GM18502 (cell line): ENCODE results near the gene MLN.

ENCODE experiments used
- ATAC-seq: cut with Tn5 transposase; IDR thresholded peaks from one replicate; pipeline ENCODE4 v1.9.1; 2021; ENCODE audit warnings: mild to moderate bottlenecking; ENCODE audit not compliant: unreplicated experiment, poor library complexity

The MLN gene

GRCh38 chr6:33791620-33792019 is 12.2 kb downstream of the MLN start:
- ATAC-seq: no peak

- ATAC-seq: no peak
These were observed 12.9 kb downstream of the MLN start for GRCh38 chr6:33790910-33791309.

GRCh38 chr6:33790379-33790778 is 13.4 kb downstream of the MLN start:
- ATAC-seq: no peak

- ATAC-seq: no peak
These were observed 14.3 kb downstream of the MLN start for GRCh38 chr6:33789550-33789895.

- peak; percentile 86 for ATAC-seq
These were observed 14.9 kb downstream of the MLN start, which contains the start of gene LEMD2 for GRCh38 chr6:33788694-33789549. Gene LEMD2, minus strand, starts transcription at chr6:33789130. Its CDS starts 14 bp downstream, at chr6:33789116.

GRCh38 chr6:33787954-33788693 is 15.7 kb downstream of the MLN start:
- peak; percentile 54 for ATAC-seq

- ATAC-seq: no peak
These were observed 16.4 kb downstream of the MLN start for GRCh38 chr6:33787346-33787953.

GRCh38 chr6:33786736-33787135 is 17.1 kb downstream of the MLN start:
- no peak for ATAC-seq

GRCh38 chr6:33785778-33786177 is 18.0 kb downstream of the MLN start:
- no peak for ATAC-seq

- ATAC-seq: no peak
These were observed 19.0 kb downstream of the MLN start for GRCh38 chr6:33784787-33785186.

GRCh38 chr6:33783781-33784520 is 19.9 kb downstream of the MLN start:
- ATAC-seq: no peak

GRCh38 chr6:33782561-33782960 is 21.2 kb downstream of the MLN start:
- no peak for ATAC-seq

- no peak for ATAC-seq
These were observed 22.4 kb downstream of the MLN start for GRCh38 chr6:33781131-33781975.

GRCh38 chr6:33779895-33780294 is 23.9 kb downstream of the MLN start:
- ATAC-seq: no peak

GRCh38 chr6:33779290-33779689 is 24.5 kb downstream of the MLN start:
- no peak for ATAC-seq

GRCh38 chr6:33778444-33779121 is 25.2 kb downstream of the MLN start:
- no peak for ATAC-seq

GRCh38 chr6:33777398-33778388 is 26.1 kb downstream of the MLN start:
- no peak for ATAC-seq

GRCh38 chr6:33776764-33777163 is 27.0 kb downstream of the MLN start:
- ATAC-seq: no peak
